GM19467 (cell line): Measurements from ENCODE around the gene ZNF337.
"Not testable (repeated sequence)": the region's sequence is repeated elsewhere in the genome, so short reads cannot be mapped to it uniquely, and the experiment has no call there.

Source experiments
- ATAC-seq: cut with Tn5 transposase; IDR thresholded peaks from one replicate; pipeline ENCODE4 v1.9.1; 2021; ENCODE audit warnings: mild to moderate bottlenecking, moderate library complexity; ENCODE audit not compliant: unreplicated experiment

Gene ZNF337

GRCh38 chr20:25630615-25631014 lies 66.0 kb downstream of the ZNF337 start:
- ATAC-seq = not testable (repeated sequence)

GRCh38 chr20:25629816-25630499 lies 66.7 kb downstream of the ZNF337 start:
- no peak for ATAC-seq

- no peak for ATAC-seq
Measured at GRCh38 chr20:25626779-25627178, 69.9 kb downstream of the ZNF337 start.

GRCh38 chr20:25624500-25624939 lies 72.1 kb downstream of the ZNF337 start:
- no peak for ATAC-seq
